IPS DF 19.7 (cell line): Measurements from ENCODE around the gene DSTN.

ENCODE experiments used
- DNase-seq: peaks from one replicate; pipeline ENCODE4 v3.0.0-alpha.2; 2013; ENCODE audit warnings: low read depth, low spot score

DSTN gene

GRCh38 chr20:17569616-17570346 is at the start of gene DSTN:
DSTN (plus strand) TSS chr20:17570075; CDS start chr20:17570209, 134 bp downstream.
- DNase-seq: peak; percentile 87

- no peak for DNase-seq
These were observed 49.3 kb upstream of the DSTN start for GRCh38 chr20:17520583-17520982.

GRCh38 chr20:17522528-17522927 is 47.3 kb upstream of the DSTN start:
- DNase-seq: no peak

GRCh38 chr20:17523326-17523725 is 46.5 kb upstream of the DSTN start:
- no peak for DNase-seq

- DNase-seq: no peak
These were observed 45.3 kb upstream of the DSTN start for GRCh38 chr20:17524560-17524959.

GRCh38 chr20:17525132-17525531 is 44.7 kb upstream of the DSTN start:
- no peak for DNase-seq

GRCh38 chr20:17525650-17526049 is 44.2 kb upstream of the DSTN start:
- no peak for DNase-seq

GRCh38 chr20:17529586-17529985 is 40.3 kb upstream of the DSTN start:
- DNase-seq: no peak

GRCh38 chr20:17530153-17530552 is 39.7 kb upstream of the DSTN start:
- no peak for DNase-seq

- DNase-seq: no peak
These were observed 38.9 kb upstream of the DSTN start, which contains the start of gene BFSP1 for GRCh38 chr20:17530716-17531664. BFSP1 (minus strand) TSS chr20:17531379; CDS start chr20:17531329, 50 bp downstream.

GRCh38 chr20:17531665-17532025 is 38.2 kb upstream of the DSTN start:
- no peak for DNase-seq

GRCh38 chr20:17533396-17533795 is 36.5 kb upstream of the DSTN start:
- DNase-seq: peak; percentile 78

GRCh38 chr20:17534077-17534476 is 35.8 kb upstream of the DSTN start:
- DNase-seq: no peak

- peak; percentile 82 for DNase-seq
These were observed 32.9 kb upstream of the DSTN start for GRCh38 chr20:17536944-17537444.

GRCh38 chr20:17537959-17538358 is 31.9 kb upstream of the DSTN start:
- no peak for DNase-seq

GRCh38 chr20:17538517-17539170 is 31.2 kb upstream of the DSTN start:
- DNase-seq: no peak

GRCh38 chr20:17541596-17541995 is 28.3 kb upstream of the DSTN start:
- no peak for DNase-seq

GRCh38 chr20:17541996-17542395 is 27.9 kb upstream of the DSTN start:
- no peak for DNase-seq

- no peak for DNase-seq
These were observed 27.4 kb upstream of the DSTN start for GRCh38 chr20:17542481-17542880.

- DNase-seq: no peak
These were observed 26.9 kb upstream of the DSTN start for GRCh38 chr20:17542993-17543412.

GRCh38 chr20:17543531-17544131 is 26.2 kb upstream of the DSTN start:
- no peak for DNase-seq
